Upper lobe of left lung (tissue), 4 donors: ENCODE results near the gene KDM5B.

ENCODE experiments used
- CTCF ChIP-seq, 6 experiments: fragments of 450-650 bp in 4 of 6; fragments of 200-600 bp in 2 of 6; sonication (generic) in 2 of 6; IDR thresholded peaks; one replicate each; pipeline ENCODE4 v1.5.1; 2016 to 2019; ENCODE audit warnings: antibody characterized with exemption in 6 of 6
- EP300 ChIP-seq, 4 donors: sonication (generic); formaldehyde crosslinking; IDR thresholded peaks; one replicate each; pipeline ENCODE4 v1.5.1; 2017; ENCODE audit warnings: antibody characterized with exemption in 4 of 4, control low read depth in 2 of 4

GRCh38 chr1:202807926-202808757 is at the start of gene KDM5B:
- TF ChIP-seq CTCF (IDR thresholded peaks at IDR 0.05): no peak
- peak in 1 of 4 donors; percentile 9 for TF ChIP-seq EP300 (IDR thresholded peaks at IDR 0.05)
